Muscle of leg (tissue), 11 donors: ENCODE results near the gene DUSP7. TPM values are rescaled to one million over a fixed set of nuclear protein-coding genes. Genes with fewer than 3 reads are reported as not detected.

ENCODE experiments used
- DNase-seq: peaks from one replicate; pipeline ENCODE4 v3.0.0; 2013
- H3K27ac ChIP-seq: one replicate; pipeline ENCODE4 v1.5.1; 2013; ENCODE audit warnings: mild to moderate bottlenecking, low read length, control low read depth
- H3K27me3 ChIP-seq: one replicate; pipeline ENCODE4 v1.6.1; 2013; ENCODE audit warnings: low read length; ENCODE audit not compliant: control insufficient read depth, insufficient read depth
- H3K36me3 ChIP-seq: one replicate; pipeline ENCODE4 v1.6.1; 2013; ENCODE audit warnings: low read length; ENCODE audit not compliant: control insufficient read depth, insufficient read depth
- H3K4me1 ChIP-seq: one replicate; pipeline ENCODE4 v1.6.1; 2013; ENCODE audit warnings: low read length; ENCODE audit not compliant: control insufficient read depth, insufficient read depth
- H3K4me3 ChIP-seq: one replicate; pipeline ENCODE4 v1.5.1; 2013; ENCODE audit warnings: low read length, control low read depth
- H3K9me3 ChIP-seq: replicated peaks from 2 replicates; pipeline ENCODE4 v1.6.1; 2013; ENCODE audit warnings: low read depth, low read length; ENCODE audit not compliant: control insufficient read depth
- WGBS: methylation state at CpG from one replicate; pipeline ENCODE4 v1.1.5; 2013; ENCODE audit warnings: missing lambda C conversion rate; ENCODE audit not compliant: insufficient coverage; 5-methylcytosine and 5-hydroxymethylcytosine counted together
- polyA plus RNA-seq, 8 donors: library from polyadenylated mRNA; unstranded; fragments of 120-200 nt; gene quantifications; one replicate each; pipeline versions ENCODE4 v1.2.1 to v1.2.3, GENCODE V29; 2013; ENCODE audit warnings: inconsistent platforms in 1 of 8, low replicate concordance in 1 of 8; ENCODE audit not compliant: insufficient read length in 8 of 8, insufficient read depth in 1 of 8
- total RNA-seq: library from RNA; stranded (reverse); fragments of 120-200 nt; gene quantifications from one replicate; pipeline ENCODE4 v1.2.4, GENCODE V29; 2013

DUSP7 gene
- total and polyA plus RNA-seq, 9 donors: 14.0 to 32.5 (median 26.1) TPM

DNA sequence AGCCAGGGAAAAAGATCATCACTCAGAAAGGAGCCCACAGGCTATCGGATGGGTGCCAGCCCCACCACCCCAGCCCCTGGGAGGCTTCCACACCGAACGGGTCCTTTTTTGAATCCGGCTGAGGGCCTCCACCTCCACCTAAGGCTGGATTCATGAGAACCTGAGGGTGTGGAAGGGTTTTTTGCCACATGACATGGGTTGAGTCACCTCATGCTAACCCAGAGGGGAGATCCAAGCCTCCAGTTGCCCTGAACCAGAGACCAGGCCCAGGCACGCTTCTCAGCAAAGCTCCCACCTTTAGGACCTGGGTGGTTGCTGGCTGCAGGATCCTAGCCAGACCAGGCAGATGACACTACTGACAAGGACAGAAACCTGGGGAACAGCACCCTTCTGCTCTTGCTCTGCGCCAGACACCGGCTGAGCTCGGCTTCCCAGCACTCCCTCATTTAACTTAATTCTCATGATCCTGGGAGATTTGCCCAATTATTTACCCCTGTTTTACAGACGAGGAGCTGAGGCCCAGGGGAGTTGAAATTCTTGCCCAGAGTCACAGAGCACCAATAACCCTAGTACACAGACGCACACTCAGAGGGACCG is 25.6 kb downstream of the DUSP7 start:
- DNase-seq: no peak
- Histone ChIP-seq H3K9me3 (no peaks in the 10 kb centered on the region), H3K4me1 (peaks cover 54% of the 10 kb centered on the region), H3K4me3 (no peak overlapping the region), H3K27ac (no peak overlapping the region), H3K27me3 (no peaks in the 10 kb centered on the region), H3K36me3 (no peaks in the 10 kb centered on the region)
- WGBS: 65% methylated on average over 3 of the region's 11 CpGs

DNA sequence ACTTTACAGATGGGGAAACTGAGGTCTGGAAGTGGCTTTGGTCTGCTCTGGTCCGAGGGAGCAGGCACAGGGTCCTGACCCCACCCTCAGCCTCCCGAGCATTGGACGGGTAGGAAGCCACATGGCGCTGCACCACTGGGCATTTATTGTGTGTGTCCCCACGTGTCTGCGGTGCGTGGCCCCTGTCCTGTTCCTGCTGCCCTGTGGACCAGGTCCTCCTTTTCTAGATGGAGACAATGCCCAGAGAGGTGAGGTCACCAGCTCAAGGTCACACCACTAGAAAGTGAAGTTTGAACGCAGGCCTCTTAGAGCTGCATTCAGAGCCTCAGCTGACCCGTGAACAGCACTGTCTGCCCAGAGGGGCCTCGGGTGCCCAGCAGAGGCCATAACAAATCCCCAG is 26.8 kb downstream of the DUSP7 start:
- WGBS: 78% methylated on average over 10 of the region's 10 CpGs
- Histone ChIP-seq H3K4me3 (no peak overlapping the region), H3K9me3 (no peaks in the 10 kb centered on the region), H3K27ac (no peak overlapping the region), H3K36me3 (no peaks in the 10 kb centered on the region), H3K27me3 (no peaks in the 10 kb centered on the region), H3K4me1 (peaks cover 66% of the 10 kb centered on the region)
- no peak for DNase-seq

DNA sequence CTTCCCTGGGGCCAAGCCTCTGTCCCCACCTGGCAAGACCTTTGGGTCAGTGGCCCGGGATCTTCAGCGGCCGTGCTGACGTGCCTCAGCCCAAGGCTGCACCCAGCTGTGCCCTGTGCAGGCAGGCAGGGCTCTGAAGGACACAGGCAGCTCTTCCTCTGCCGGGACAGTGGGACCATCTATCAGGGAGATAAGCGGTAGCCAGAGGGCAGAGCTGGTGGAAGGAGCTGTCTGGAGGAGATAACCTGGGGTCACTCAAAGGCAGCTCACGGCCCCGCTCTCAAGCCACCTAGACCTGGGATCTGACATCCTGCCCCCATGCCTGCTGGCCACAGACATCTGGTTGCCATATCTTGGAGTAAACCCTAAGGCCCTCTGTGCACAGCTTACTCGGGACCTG is 27.3 kb downstream of the DUSP7 start:
- H3K27me3 ChIP-seq: no peaks in the 10 kb centered on the region
- no peak overlapping the region for H3K27ac ChIP-seq
- no peaks in the 10 kb centered on the region for H3K9me3 ChIP-seq
- H3K4me1 ChIP-seq: peaks cover 69% of the 10 kb centered on the region
- no peaks in the 10 kb centered on the region for H3K36me3 ChIP-seq
- no peak for DNase-seq
- WGBS: 62% methylated on average over 8 of the region's 9 CpGs
- H3K4me3 ChIP-seq: no peak overlapping the region

- Histone ChIP-seq H3K4me3 (no peak overlapping the region), H3K4me1 (peaks cover 72% of the 10 kb centered on the region), H3K36me3 (no peaks in the 10 kb centered on the region), H3K27ac (no peak overlapping the region), H3K9me3 (no peaks in the 10 kb centered on the region), H3K27me3 (no peaks in the 10 kb centered on the region)
- DNase-seq: peak; percentile 64
- WGBS: 86% methylated on average over 6 of the region's 12 CpGs
Observed at GRCh38 chr3:52028572-52028971, 27.8 kb downstream of the DUSP7 start.

DNA sequence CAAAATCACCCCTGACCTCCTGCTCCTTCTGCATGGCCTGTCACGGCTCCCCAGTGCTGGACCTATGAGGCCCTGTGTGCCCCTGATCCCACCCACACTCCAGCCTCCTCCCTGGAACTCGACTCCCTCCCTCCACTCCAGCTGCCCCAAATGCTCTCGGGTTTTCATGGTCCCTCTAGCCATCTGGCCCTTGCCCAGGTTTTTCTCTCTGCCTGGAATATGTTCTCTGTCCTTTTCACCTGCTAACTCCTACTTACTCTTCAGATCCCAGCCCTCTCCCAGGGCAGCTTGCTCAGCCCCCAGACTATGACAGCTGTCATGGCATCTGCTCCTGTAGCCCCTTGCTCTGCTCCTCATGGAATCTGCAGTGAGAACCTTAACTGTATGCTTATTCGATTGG is 30.3 kb downstream of the DUSP7 start:
- DNase-seq: peak; percentile 86
- WGBS: 28% methylated on average over 4 of the region's 4 CpGs
- no peak overlapping the region for H3K4me3 ChIP-seq
- peak overlapping the region; percentile 69 for H3K27ac ChIP-seq
- no peaks in the 10 kb centered on the region for H3K36me3 ChIP-seq
- no peaks in the 10 kb centered on the region for H3K27me3 ChIP-seq
- no peaks in the 10 kb centered on the region for H3K9me3 ChIP-seq
- H3K4me1 ChIP-seq: peaks cover 75% of the 10 kb centered on the region

DNA sequence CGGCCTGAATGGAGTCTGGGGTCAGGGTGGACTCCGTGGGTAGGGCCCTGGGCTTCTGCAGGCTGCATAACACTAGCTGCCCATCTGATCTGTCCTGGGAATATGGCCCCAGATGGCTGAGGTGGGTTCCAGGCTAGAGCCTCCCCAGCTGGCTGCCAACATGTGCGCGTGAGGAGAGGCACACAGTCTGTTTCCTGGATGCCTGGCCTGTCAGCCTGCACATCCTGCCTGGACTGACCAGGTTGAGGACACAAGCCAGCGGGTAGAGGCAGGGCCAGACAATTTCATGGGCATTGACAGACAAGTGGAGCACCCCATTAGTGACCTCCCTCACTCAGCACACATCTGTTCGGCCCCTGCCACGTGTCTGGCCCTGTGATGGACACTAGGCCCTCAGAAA is 30.9 kb downstream of the DUSP7 start:
- Histone ChIP-seq H3K9me3 (no peaks in the 10 kb centered on the region), H3K36me3 (no peaks in the 10 kb centered on the region), H3K4me1 (peaks cover 75% of the 10 kb centered on the region), H3K27me3 (no peaks in the 10 kb centered on the region), H3K27ac (peak overlapping the region; percentile 69), H3K4me3 (no peak overlapping the region)
- DNase-seq: no peak
- WGBS: 50% methylated on average over 5 of the region's 7 CpGs

- Histone ChIP-seq H3K4me3 (no peak overlapping the region), H3K36me3 (no peaks in the 10 kb centered on the region), H3K27ac (no peak overlapping the region), H3K27me3 (no peaks in the 10 kb centered on the region), H3K9me3 (no peaks in the 10 kb centered on the region), H3K4me1 (peaks cover 76% of the 10 kb centered on the region)
- WGBS: 0% methylated on average over 1 of the region's 6 CpGs
- no peak for DNase-seq
Observed at GRCh38 chr3:52024765-52025452, 31.5 kb downstream of the DUSP7 start.

- H3K27ac ChIP-seq: no peak overlapping the region
- no peak for DNase-seq
- no peak overlapping the region for H3K4me3 ChIP-seq
- H3K36me3 ChIP-seq: no peaks in the 10 kb centered on the region
- H3K9me3 ChIP-seq: no peaks in the 10 kb centered on the region
- H3K27me3 ChIP-seq: no peaks in the 10 kb centered on the region
- H3K4me1 ChIP-seq: peaks cover 82% of the 10 kb centered on the region
- 56% methylated on average over 4 of the region's 8 CpGs for WGBS
Observed at GRCh38 chr3:52023860-52024764, 32.3 kb downstream of the DUSP7 start.

DNA sequence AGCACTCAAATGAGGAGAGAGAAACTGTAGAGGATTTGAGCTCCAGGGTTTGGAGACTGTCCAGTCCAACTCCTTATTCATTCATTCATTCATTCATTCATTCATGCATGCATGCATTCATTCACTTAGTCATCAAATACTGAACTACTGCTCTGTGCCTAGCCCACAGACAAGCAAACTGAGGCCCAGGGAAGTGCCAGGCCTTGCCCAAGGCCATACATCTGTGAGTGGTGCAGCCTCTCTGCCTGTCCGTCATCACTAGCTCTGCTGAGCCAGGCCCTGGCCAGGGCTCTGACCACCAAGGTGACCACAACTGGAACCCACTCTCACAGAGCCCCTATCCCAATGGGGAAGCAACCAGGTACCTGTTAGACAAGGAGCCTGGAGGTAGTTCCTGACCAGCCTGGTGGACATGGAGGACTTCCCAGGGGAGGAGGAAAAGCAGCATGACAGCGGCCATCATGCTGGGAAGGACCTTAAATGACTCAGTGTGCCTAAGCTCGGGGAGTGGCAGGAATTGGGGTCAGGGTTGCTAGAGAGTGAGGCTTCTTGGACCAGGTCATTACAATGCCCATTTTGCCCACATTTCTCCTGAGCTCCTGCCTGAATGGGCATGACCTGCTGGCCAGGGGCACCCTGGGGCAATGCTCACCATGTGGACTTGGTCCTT is 33.1 kb downstream of the DUSP7 start:
- Histone ChIP-seq H3K27ac (no peak overlapping the region), H3K4me3 (no peak overlapping the region), H3K36me3 (no peaks in the 10 kb centered on the region), H3K27me3 (no peaks in the 10 kb centered on the region), H3K9me3 (no peaks in the 10 kb centered on the region), H3K4me1 (peaks cover 79% of the 10 kb centered on the region)
- WGBS: 90% methylated on average over 2 of the region's 3 CpGs
- no peak for DNase-seq
